ENCODE results near the gene MARCHF6. TPM values are rescaled to one million over a fixed set of nuclear protein-coding genes. Genes with fewer than 3 reads are reported as not detected.

MARCHF6 gene
- total and polyA plus RNA-seq, 9 of the 15 experiments (the other 6 are each of a cell fraction or from before 2014, with no cell fraction given), result 74.1 to 456 (median 116) TPM

- TF ChIP-seq, protein P1, sequence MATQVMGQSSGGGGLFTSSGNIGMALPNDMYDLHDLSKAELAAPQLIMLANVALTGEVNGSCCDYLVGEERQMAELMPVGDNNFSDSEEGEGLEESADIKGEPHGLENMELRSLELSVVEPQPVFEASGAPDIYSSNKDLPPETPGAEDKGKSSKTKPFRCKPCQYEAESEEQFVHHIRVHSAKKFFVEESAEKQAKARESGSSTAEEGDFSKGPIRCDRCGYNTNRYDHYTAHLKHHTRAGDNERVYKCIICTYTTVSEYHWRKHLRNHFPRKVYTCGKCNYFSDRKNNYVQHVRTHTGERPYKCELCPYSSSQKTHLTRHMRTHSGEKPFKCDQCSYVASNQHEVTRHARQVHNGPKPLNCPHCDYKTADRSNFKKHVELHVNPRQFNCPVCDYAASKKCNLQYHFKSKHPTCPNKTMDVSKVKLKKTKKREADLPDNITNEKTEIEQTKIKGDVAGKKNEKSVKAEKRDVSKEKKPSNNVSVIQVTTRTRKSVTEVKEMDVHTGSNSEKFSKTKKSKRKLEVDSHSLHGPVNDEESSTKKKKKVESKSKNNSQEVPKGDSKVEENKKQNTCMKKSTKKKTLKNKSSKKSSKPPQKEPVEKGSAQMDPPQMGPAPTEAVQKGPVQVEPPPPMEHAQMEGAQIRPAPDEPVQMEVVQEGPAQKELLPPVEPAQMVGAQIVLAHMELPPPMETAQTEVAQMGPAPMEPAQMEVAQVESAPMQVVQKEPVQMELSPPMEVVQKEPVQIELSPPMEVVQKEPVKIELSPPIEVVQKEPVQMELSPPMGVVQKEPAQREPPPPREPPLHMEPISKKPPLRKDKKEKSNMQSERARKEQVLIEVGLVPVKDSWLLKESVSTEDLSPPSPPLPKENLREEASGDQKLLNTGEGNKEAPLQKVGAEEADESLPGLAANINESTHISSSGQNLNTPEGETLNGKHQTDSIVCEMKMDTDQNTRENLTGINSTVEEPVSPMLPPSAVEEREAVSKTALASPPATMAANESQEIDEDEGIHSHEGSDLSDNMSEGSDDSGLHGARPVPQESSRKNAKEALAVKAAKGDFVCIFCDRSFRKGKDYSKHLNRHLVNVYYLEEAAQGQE (IDR thresholded peaks at IDR 0.05; ENCODE audit: borderline replicate concordance), result peak; percentile 87
- TF ChIP-seq, protein P1 (CRISPR knock-in tag; IDR thresholded peaks at IDR 0.05; ENCODE audit: low read depth), result no peak
- TF ChIP-seq KDM1A (IDR thresholded peaks at IDR 0.05) (peak; percentile 81 to 88), FOXK2 (conservative IDR thresholded peaks at IDR 0.05 in 1 of 2, IDR thresholded peaks at IDR 0.05 in 1 of 2; ENCODE audit: low read depth in 2 of 2) (peak; percentile 29 to 36; a peak in 2 of 4 replicates), SRSF9 (IDR thresholded peaks at IDR 0.05; ENCODE audit: borderline replicate concordance, low read depth, low read length) (no peak), TOE1 (IDR thresholded peaks at IDR 0.05; ENCODE audit: borderline replicate concordance) (peak; percentile 28; the same call in 1 of the 2 replicates), TOE1 (CRISPR knock-in tag; IDR thresholded peaks at IDR 0.05; ENCODE audit: borderline replicate concordance, low read depth) (no peak), GTF3C2 (IDR thresholded peaks at IDR 0.05; ENCODE audit: borderline replicate concordance, extremely low read depth, insufficient read length) (no peak), BRD4 (IDR thresholded peaks at IDR 0.05) (no peak), MAZ (CRISPR knock-in tag; conservative IDR thresholded peaks at IDR 0.05 in 1 of 2, IDR thresholded peaks at IDR 0.05 in 1 of 2) (peak in 1 of 2 experiments; percentile 69; a peak in 3 of 4 replicates), MYC (IDR thresholded peaks at IDR 0.05; ENCODE audit: low read depth, low read length) (peak; percentile 76; the same call in 1 of the 2 replicates), MYC (CRISPR knock-in tag; IDR thresholded peaks at IDR 0.05; ENCODE audit: borderline replicate concordance, low read depth) (no peak), ASH1L (IDR thresholded peaks at IDR 0.05; ENCODE audit: borderline replicate concordance, low read depth, partially characterized antibody) (no peak), ZNF24 (IDR thresholded peaks at IDR 0.05) (peak; percentile 31; the same call in 1 of the 2 replicates)
- TF ChIP-seq, protein P2, sequence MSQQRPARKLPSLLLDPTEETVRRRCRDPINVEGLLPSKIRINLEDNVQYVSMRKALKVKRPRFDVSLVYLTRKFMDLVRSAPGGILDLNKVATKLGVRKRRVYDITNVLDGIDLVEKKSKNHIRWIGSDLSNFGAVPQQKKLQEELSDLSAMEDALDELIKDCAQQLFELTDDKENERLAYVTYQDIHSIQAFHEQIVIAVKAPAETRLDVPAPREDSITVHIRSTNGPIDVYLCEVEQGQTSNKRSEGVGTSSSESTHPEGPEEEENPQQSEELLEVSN (IDR thresholded peaks at IDR 0.05; ENCODE audit: borderline replicate concordance in 1 of 2, extremely low read depth in 1 of 2, insufficient read depth in 1 of 2, insufficient read length in 1 of 2, low read depth in 1 of 2, low read length in 1 of 2, poor library complexity in 1 of 2, severe bottlenecking in 1 of 2), result peak in 1 of 2 experiments; percentile 44
Measured at GRCh38 chr5:10319202-10319851, 34.2 kb upstream of the MARCHF6 start (continued).
